ENCODE data around the gene SH3BP5L.

Gene SH3BP5L

GRCh38 chr1:248825136-248825535 lies 579 bp downstream of the SH3BP5L start:
- DNase-seq, result no peak

DNA sequence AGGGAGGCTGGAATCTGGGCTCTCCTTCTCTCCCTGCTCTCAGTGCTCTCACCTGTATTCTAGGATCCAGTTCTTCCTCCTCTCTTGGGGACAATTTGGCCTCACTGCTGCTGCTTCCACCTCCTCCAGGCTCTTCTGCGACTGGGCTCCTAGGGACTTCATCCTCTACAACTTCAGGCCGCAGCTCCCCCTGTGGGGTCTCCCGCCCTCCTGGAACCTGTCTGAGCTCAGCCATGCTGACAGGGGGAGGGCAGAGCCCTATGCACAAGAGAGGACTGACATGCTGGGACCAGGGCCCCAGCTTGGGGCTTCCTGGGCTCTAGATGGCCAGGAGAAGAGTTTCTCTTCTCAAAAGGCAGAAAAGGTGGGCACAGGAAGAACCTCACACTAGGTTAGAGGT lies 1.0 kb downstream of the SH3BP5L start:
- no peak for DNase-seq

- DNase-seq, result no peak
Measured at GRCh38 chr1:248824301-248824700, 1.4 kb downstream of the SH3BP5L start.

GRCh38 chr1:248823517-248824001 lies 2.2 kb downstream of the SH3BP5L start:
- DNase-seq, result no peak

- DNase-seq, result no peak
Measured at GRCh38 chr1:248822148-248823032, 3.3 kb downstream of the SH3BP5L start.

GRCh38 chr1:248821641-248822040 lies 4.1 kb downstream of the SH3BP5L start:
- DNase-seq, result no peak

DNA sequence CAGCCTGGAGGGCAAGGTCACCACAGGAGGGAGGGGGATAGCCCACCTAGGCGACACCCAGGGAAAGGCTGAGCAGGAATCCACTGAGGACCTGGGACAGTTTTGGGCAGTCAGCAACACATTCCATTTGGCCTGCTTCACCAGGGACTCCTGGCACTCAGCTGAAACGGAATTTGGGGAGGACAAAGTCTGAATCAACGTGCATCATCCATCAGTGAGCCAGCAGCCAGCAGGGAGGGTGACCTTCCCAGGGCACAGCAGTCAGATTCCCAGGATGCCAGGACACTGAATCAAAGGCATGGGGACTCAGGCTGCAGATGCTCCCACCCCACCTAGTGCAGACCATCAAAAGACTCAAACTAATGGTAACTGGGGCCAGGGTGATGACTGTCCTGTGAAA lies 4.6 kb downstream of the SH3BP5L start:
- no peak for DNase-seq

GRCh38 chr1:248820041-248820585 lies 5.6 kb downstream of the SH3BP5L start:
- DNase-seq, result no peak

- DNase-seq, result no peak
Measured at GRCh38 chr1:248818505-248819374, 7.0 kb downstream of the SH3BP5L start.

- DNase-seq, result no peak
Measured at GRCh38 chr1:248817065-248817464, 8.7 kb downstream of the SH3BP5L start.

DNA sequence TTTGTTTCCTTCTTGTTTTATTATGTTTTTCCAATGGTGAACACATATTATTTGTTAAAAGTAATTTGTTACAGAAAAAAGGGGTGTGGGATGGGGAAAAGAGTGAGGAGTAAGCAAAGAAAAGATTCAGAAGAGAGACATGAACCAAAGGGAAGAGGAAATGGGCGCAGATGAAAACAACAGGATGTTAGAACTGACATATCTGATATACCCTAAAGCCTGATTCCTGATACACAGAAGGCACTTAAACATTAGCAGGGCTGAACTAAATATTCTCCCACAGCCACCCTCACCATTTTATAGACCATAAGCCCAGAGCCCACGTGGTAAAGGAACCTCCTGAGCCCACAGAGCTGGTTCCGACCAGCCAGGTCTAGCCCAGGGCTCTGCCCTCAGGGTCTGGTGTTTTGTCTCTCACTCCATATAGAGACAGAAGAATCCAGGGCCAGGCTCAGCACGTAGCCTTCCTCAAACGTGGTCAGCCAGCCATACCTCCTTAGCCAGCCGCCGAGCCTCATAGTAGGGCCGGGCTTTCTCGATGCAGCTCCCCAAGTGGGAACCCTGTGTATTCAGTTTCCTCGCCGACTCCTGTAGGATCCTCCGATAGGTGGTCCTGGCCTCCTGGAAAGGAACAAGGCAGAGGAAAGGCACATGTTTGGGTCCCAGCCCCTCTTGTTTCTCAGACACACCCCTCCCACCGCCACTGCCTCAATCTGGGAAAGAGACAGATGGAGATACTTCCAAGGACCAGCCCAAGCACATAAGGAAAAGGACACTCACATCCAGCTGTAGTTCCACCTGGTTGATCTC lies 9.5 kb downstream of the SH3BP5L start:
- no peak for DNase-seq

DNA sequence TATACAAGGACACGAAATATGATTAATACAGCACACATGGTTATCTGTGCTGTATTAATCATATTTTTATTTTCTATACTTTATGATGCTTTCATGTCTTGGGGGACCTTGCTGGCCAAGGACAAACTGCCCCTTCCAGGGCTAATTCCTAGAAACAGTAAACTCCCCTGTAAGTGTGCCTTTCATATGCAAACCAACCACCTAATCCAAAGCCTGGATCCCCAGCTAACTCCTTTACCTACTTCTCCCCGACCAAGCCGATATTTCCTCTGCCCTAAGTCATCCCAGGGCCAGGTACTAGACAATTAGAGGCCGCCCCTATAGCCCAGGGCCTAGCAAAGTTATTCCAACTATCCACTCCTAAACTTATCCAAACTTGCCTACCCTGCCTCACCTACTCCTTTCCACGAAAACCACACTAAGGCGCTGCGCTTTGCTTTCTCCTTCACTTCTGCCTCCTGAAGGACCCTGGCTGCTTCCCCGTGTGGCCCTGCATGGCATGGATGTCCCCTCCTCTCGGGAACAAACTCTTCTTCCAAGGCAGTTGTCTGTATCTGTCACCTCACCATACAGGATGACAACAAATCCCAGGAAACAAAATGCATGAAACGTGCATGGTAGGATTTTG lies 10.2 kb downstream of the SH3BP5L start:
- no peak for DNase-seq

DNA sequence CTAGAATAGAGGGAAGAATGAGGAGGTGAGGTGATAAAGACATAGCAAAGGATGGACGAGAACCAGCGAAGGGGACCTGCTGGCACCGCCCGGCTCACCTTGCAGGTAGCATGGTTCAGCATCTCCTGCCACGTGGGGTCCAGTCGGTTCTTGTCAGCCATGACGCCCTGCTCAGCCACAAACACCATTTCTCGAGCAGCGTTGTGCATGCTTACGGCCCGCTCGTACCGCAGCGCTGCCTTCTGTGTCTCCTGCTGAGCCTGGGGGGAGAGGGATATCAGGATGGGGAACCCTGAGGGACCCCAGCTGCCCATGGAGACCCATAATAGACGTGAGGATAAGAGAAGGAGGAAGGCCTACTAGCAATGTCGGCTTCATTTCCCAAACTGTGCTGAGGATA lies 11.4 kb downstream of the SH3BP5L start:
- DNase-seq, result no peak

GRCh38 chr1:248813546-248813945 lies 12.2 kb downstream of the SH3BP5L start:
- DNase-seq, result no peak

GRCh38 chr1:248812736-248813425 lies 12.8 kb downstream of the SH3BP5L start:
- DNase-seq, result no peak

DNA sequence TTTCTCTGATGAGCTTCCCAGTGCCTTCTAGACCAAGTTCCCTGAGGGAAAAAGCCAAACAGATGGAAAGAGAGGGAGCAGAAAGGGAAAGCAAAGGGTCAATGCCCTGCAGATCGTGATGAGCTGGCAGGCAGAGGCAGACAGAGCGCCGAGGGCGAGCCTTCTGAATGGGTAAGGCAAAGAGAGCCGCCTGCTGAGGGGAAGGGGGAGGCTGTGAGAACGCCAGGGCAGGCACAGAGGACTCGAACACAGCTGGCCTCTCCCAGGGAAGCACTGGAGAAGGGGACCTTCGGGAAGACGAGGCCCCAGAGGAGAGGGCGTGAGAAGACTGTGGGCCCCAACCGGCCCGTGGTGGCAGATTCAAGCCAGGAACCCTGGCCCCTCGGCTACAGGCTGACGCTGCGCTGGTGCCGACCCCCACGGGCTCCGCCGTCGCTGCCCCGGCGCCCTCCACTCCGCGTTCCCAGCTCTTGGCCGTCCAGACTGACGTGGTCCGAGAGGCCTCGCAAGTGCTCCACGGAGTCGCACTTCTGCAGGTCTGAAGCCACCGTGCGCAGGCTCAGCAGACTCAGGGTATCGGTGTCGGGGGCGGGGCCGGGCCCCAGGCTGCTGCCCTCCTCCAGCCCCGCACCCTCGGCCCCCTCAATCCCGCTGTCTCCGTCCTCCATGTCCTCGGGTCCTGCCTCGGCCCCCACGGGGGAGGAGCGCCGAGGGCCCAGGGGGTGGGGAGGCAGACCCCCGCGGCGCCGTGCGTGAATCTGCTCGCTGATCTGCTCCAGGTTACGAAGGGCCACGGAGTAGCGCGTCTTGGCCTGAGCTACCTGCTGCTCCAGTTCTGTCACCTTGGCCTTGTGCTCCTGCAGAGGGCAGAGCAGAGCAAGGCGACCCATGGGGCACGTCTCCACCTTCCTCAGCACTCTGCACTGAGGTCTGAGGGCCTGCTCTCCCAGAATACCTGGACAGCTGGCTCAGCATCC lies 13.9 kb downstream of the SH3BP5L start:
- no peak for DNase-seq

GRCh38 chr1:248810727-248811513 lies 14.8 kb downstream of the SH3BP5L start:
- DNase-seq, result no peak

DNA sequence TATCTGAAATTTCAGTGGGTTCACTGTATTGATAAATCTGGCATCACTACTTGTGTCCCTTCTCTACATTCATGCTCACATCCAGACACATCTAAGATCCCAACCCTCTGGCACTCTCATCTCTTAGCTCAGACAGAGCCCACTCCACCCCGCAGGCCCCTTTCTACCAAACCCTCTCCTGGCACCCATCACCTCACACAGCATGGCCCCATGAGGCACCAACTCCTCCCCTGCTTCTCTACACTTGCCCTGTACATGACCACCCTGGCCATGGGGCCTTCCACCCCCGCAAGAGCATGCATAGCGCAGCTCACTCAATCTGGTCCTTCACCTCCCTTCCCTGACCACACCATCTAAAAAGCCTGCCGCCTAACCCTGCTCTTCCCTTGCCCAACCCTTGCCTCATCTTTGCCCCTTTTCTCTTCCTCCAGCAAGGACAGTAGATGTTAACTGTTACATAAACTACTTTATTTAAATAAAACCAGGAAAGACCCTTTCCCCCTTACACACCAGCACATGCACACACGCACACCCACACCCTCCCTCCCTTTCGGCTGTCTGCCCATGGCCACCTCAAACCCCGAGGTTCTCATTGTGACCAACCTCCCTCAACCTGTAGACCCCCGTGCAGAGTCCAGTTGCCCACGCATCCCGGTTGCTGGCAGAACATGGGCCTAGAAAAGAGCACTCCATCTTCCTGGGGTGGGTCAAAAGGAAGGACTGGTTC lies 15.6 kb downstream of the SH3BP5L start:
- no peak for DNase-seq

DNA sequence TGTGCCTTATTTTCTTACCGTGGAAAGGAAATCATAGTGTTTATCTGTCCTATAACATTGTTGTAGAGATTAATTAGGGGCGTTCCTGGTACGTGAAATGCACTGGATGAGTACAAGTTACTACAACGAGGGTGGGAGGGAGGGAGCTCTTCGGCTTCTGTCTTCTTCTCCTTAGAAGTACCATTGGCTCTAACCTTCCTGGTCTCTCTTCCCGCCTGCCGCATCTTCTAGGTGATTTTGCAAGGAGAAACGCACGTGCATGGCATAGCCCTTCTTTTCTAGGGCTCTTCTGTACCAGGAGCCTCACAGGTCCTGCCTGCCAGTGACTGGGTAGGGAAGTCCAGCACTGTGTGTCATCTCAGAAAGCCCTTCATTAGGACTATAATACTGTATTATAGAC lies 16.8 kb downstream of the SH3BP5L start:
- no peak for DNase-seq
